AG09319 (cell line): ENCODE data around the gene EMX2.

Source experiments
- DNase-seq: peaks from one replicate; pipeline ENCODE4 v3.0.0-alpha.2; 2010; ENCODE audit warnings: low read depth; ENCODE audit errors: extremely low read depth
- TF ChIP-seq, protein P1 (sequence below): IDR thresholded peaks from 2 replicates; pipeline ENCODE4 v1.5.1; 2011; ENCODE audit warnings: low read depth, mild to moderate bottlenecking, inconsistent platforms, low read length, moderate library complexity

The EMX2 gene

DNA sequence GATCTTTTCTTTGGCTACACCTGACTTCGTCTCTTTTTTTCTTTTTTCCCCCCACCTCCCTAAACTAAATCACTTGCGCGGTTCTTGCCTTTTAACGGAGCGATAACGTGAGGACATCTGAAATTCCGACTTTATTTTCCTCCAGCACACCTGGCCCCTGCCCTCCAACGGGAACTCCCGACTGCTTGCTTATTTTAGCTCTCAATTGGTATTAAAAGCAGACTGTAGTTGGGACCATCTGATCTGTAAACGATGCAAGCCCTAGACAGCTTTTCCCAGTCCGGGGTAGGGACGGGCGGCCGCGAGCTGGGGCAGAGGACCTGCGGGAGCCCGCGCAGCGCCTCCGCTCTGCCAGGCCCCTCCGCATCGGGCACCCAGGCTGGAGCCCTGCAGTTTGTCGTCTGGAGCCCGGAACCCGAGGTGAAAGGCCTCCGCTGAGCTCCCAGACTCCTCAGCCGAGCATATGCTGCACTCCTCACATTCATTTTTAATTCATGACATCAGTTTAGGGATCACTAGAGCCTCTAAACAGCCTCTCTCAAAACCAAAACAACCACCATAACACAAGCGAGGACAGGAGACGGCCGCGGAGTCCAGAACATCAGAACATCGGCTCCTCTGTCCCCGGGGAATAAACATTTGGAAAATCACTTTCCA lies 10.0 kb upstream of the EMX2 start:
- TF ChIP-seq, protein P1, sequence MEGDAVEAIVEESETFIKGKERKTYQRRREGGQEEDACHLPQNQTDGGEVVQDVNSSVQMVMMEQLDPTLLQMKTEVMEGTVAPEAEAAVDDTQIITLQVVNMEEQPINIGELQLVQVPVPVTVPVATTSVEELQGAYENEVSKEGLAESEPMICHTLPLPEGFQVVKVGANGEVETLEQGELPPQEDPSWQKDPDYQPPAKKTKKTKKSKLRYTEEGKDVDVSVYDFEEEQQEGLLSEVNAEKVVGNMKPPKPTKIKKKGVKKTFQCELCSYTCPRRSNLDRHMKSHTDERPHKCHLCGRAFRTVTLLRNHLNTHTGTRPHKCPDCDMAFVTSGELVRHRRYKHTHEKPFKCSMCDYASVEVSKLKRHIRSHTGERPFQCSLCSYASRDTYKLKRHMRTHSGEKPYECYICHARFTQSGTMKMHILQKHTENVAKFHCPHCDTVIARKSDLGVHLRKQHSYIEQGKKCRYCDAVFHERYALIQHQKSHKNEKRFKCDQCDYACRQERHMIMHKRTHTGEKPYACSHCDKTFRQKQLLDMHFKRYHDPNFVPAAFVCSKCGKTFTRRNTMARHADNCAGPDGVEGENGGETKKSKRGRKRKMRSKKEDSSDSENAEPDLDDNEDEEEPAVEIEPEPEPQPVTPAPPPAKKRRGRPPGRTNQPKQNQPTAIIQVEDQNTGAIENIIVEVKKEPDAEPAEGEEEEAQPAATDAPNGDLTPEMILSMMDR: no peak
- no peak for DNase-seq

DNA sequence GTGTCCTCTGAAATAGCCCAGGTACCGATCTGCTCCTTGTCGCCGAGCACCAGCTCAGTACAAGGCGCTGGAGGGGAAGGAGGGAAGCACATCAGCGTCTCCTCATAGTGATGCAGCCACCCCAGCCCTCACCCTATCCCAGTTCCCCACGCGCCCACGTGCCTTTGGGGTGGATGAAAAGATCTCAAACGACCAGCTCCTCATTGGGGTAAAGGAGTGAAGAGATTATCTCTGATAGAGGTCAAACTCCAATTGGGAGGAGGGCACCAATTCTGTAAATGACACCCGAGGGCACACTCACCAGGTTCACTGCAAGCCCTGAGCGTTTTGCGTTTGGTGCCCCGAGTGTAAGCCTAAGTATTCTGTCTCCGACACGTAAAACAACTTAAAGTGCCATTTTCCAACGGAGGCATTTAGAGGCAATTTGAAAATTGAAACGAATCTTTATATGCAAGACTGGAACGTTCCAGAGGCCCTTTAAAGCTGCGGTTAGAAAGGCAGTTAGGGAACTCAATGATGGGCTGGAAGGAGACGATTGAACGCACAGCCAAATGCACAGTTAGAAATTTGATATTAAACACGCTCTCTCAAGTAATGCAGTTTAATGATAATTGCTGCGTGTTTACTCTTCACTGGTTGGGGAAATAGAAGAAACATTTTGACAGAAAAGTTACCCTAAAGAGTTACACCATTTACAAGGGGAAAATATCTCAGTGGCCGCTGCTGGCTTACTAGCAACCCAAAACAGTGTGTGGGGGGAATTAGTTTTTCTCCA lies 8.9 kb upstream of the EMX2 start:
- DNase-seq: no peak
- TF ChIP-seq, protein P1: no peak

DNA sequence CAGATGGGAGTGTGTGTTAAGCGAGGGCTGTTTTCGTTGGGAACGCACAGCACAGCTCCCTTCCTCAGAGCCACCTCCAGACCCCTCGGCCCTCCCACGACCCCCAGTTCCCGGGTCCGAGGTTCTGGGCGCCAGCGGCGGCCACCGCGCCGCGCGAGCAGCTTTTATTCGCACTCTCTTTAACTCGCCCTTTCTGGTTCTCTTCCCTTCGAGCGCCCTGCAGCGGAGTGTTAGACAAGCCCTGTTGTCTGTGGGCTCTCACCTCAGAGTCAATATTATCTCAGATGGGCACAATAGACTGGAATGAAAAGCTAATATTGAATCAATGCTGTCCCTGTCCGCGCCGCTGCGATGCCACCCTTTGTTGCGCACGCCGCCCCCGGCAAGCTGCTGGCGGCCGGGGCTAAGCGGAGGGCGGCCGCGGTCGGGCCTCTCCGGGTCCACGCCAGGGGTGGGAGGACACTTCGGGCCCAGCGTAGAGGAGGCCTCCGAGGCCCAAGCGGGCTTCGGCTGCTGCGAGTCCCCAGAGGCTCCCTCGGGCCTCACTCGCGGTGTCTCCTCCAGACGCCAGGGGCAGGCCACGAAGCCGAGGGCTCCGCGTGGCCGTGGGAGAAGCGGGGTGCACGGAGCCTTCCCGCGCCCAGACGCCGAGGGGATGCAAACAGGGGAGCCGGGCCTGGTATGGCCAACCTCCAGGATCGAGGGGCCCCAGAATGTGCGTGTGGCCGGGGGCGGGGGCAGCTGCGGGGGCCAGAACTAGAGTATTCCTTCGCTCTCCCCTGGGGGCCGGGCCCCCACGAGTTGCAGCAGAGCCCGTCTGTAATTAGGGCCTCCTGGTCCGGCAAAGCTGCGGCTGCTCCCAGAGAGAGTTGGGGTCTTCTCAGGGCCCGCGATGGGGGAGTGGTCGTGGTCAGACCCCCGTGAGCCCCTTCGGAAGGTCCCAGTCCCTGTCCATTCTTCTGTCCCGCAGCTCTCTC lies 7.9 kb upstream of the EMX2 start:
- TF ChIP-seq, protein P1: no peak
- DNase-seq: no peak

DNA sequence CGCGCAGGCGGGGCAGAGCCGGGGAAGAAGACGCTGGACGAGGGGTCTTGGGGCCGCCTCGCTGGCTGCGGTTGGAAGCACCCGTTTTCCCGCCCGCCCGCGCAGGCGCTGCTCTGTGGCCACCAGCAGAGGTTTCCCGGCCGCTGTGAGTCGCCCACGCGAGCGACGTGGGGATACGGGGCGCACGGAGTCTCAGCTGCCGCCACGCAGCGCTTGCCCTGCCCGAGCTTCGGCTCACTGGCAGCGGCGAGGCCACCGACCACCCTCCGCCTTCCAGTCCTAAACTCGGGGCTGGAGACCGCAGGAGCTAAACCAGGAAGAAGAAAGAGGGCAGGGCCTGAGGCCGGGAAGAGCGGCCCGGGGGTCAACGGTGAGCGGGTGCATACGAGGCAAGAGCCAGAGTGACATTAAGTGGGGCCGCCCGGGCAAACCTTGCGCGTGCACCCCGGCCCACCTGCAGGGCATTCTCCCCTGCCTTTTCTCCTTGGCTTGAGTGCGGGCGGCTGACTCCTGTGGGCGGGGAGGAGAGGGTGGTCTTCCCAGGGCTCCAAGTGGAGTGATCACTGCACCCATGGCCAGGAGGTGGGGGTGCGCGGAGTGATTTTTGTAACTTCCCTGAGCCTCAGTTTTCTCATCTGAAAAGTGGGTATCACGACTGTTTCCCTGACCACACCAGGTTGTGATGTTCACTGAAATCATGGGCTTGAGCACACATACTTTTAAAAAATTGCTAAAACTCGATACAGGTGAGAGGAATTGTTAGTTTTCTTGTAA lies 7.1 kb upstream of the EMX2 start:
- no peak for DNase-seq
- TF ChIP-seq, protein P1: no peak

DNA sequence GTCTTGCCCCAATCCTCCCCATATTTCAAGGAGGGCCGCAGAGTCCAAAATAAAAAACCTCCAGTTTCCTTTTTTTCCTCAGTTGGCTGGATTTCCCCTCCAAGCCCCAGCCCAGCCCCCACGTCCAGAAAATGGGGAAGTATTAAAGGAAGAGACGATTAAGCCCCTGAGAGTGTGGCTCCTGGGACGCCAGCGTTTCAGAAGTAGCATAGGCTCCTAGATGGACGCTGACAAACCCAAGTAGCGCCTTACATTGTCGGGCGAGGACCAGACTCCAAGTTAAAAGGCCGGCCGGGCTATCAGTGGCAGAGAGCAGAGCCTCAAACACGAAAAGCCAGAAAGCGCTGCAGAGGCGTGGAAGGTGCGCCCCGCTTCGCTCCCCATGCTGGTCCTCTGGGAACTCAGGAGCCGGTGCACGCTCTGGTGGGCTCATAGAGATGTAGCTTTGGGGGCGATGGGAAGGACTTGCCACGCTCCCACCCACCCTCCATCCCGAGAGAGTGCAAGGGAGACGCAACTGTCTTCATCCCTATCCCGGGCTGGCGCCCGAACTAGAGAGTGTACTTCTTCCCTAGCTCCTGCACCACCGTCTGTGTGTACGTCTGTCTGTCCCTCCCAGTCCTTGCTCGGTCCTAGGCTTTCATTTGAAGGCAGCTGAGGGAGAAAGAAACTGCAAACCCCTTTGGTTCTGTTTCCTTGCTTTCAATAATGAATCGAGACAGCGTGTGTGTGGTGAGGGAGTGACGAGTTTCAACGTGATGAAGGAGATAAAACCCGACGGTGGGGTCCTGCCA lies 6.3 kb upstream of the EMX2 start:
- no peak for DNase-seq
- TF ChIP-seq, protein P1: no peak

DNA sequence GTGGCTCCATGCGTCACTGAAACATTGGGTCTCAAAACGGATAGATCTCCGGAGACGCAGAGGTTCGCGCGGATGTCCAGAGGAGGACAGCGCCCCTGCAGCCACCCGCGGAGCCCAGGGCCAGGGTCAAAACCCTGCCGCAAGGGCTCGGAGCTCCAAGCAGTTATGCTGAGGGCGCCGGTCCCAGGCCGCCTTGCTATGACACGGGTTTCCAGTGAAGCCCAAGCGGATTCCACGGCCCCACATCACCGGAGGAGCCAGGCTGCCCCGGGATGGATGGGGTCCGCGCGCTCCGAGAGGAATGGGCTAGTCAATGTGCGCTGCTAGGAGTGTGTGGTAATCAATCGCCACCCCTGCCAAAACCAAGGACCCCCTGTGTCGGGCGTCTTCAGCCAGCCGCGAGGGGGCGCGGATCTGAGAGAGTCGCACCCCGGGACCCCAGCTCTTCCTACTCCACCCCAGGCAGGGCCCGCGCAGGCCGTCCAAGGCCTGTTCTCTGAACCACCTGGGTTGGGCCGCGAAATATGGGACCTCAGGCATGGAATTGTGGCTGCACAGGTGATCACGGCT lies 5.6 kb upstream of the EMX2 start:
- DNase-seq: no peak
- TF ChIP-seq, protein P1: no peak
